Aorta (tissue), 5 donors: ENCODE data around the gene TMEM135. TPM values are rescaled to one million over a fixed set of nuclear protein-coding genes. Genes with fewer than 3 reads are reported as not detected.
"Not testable (repeated sequence)": the region's sequence is repeated elsewhere in the genome, so short reads cannot be mapped to it uniquely, and the experiment has no call there.

Source experiments
- ATAC-seq: fragments of 200-7000 bp; cut with Tn5 transposase; one replicate; pipeline ENCODE4 v1.9.1; 2022; ENCODE audit warnings: moderate library complexity; ENCODE audit not compliant: low FRiP score
- DNase-seq, 2 donors: peaks; one replicate each; pipeline ENCODE4 v3.0.0-alpha.2; 2020
- H3K27ac ChIP-seq, 2 donors: one replicate each; pipeline ENCODE4 v1.5.1; 2013; ENCODE audit warnings: low read length in 2 of 2, mild to moderate bottlenecking in 2 of 2, moderate library complexity in 2 of 2, control low read depth in 1 of 2, inconsistent platforms in 1 of 2, low read depth in 1 of 2
- H3K27me3 ChIP-seq, 2 donors: one replicate each; pipeline ENCODE4 v1.6.1; 2013; ENCODE audit warnings: control low read depth in 1 of 2, low read length in 1 of 2, mild to moderate bottlenecking in 1 of 2, moderate library complexity in 1 of 2; ENCODE audit not compliant: insufficient read depth in 2 of 2, control insufficient read depth in 1 of 2
- H3K36me3 ChIP-seq, 2 donors: one replicate each; pipeline ENCODE4 v1.6.1; 2013; ENCODE audit warnings: control low read depth in 1 of 2, low read length in 1 of 2, mild to moderate bottlenecking in 1 of 2; ENCODE audit not compliant: insufficient read depth in 2 of 2, control insufficient read depth in 1 of 2
- H3K4me1 ChIP-seq, 2 donors: one replicate each; pipeline ENCODE4 v1.6.1; 2013; ENCODE audit warnings: low read length in 2 of 2, control low read depth in 1 of 2, mild to moderate bottlenecking in 1 of 2, moderate library complexity in 1 of 2; ENCODE audit not compliant: insufficient read depth in 2 of 2, control insufficient read depth in 1 of 2
- H3K4me3 ChIP-seq, 2 donors: one replicate each; pipeline ENCODE4 v1.5.1; 2013; ENCODE audit warnings: low read length in 2 of 2, control low read depth in 1 of 2, mild to moderate bottlenecking in 1 of 2
- H3K9me3 ChIP-seq: one replicate; pipeline ENCODE4 v1.6.1; 2013; ENCODE audit warnings: mild to moderate bottlenecking, low read length; ENCODE audit not compliant: control insufficient read depth
- WGBS, 2 donors: extraction: QIAGEN DNeasy Blood & Tissue Kit; methylation state at CpG; one replicate each; pipeline ENCODE4 v1.1.7; 2013; 5-methylcytosine and 5-hydroxymethylcytosine counted together
- intact Hi-C, 2 donors: fragments of 100-400 bp; cut with DNase I; formaldehyde crosslinking; loops; one replicate each; pipeline versions ENCODE4 v1.14.2 to v1.15.0; 2022
- polyA plus RNA-seq, 2 donors: library from polyadenylated mRNA; stranded (reverse); fragments of 200-250 nt; gene quantifications; one replicate each; pipeline ENCODE4 v1.2.3, GENCODE V29; 2013
- total RNA-seq, 2 donors: library from RNA; stranded (reverse); fragmentation: NEBNext Ultra II Directional; extraction: Animal tissue kit (Norgen Biotek cat#: 25700); gene quantifications; one replicate each; pipeline ENCODE4 v1.2.1, GENCODE V29; 2021
- donor health status: healthy with polysubstance abuse.
- donor health status: Bipolar disorder and iron deficiency.
- donor health status: DM: no; HTN: no; CAD: no.
- donor health status: DM: no; HTN: no; CAD: no.
- donor health status: DM: yes; HTN: yes; CAD: no.

The TMEM135 gene
- total and polyA plus RNA-seq, 4 donors, result 10.6 to 49.0 (median 26.9) TPM

- intact Hi-C loops, result no loop called here
- DNase-seq (no peak), ATAC-seq (no peak)
- WGBS, 2 donors, result 34 to 43% methylated on average over 5 of the region's 5 CpGs
- no peak overlapping the region for H3K4me3 ChIP-seq
- H3K9me3 ChIP-seq, result no peaks in the 10 kb centered on the region
- no peaks in the 10 kb centered on the region for H3K36me3 ChIP-seq
- H3K27ac ChIP-seq, result peak overlapping the region in 1 of 2 donors; percentile 28
- no peaks in the 10 kb centered on the region for H3K4me1 ChIP-seq
- no peaks in the 10 kb centered on the region for H3K27me3 ChIP-seq
Measured at GRCh38 chr11:87013912-87014825, 23.6 kb upstream of the TMEM135 start.

- 96% methylated on average over 10 of the region's 10 CpGs for WGBS, 2 donors
Measured at GRCh38 chr11:87015645-87016044, 22.1 kb upstream of the TMEM135 start.

GRCh38 chr11:87019613-87020271 lies 18.0 kb upstream of the TMEM135 start:
- Histone ChIP-seq H3K4me3 (no peak overlapping the region), H3K27ac (no peak overlapping the region), H3K4me1 (no peaks in the 10 kb centered on the region), H3K36me3 (no peaks in the 10 kb centered on the region), H3K27me3 (no peaks in the 10 kb centered on the region), H3K9me3 (no peaks in the 10 kb centered on the region)
- DNase-seq (no peak), ATAC-seq (no peak)
- intact Hi-C loops, result no loop called here
- 45 to 66% methylated on average over 1 of the region's 1 CpG for WGBS, 2 donors

More at GRCh38 chr11:87015645-87016044, 22.1 kb upstream of the TMEM135 start:
- intact Hi-C loops, result no loop called here
- Histone ChIP-seq H3K4me1 (no peaks in the 10 kb centered on the region), H3K27ac (no peak overlapping the region), H3K27me3 (no peaks in the 10 kb centered on the region), H3K4me3 (no peak overlapping the region), H3K9me3 (no peaks in the 10 kb centered on the region), H3K36me3 (no peaks in the 10 kb centered on the region)
- DNase-seq (no peak), ATAC-seq (no peak)

- H3K27me3 ChIP-seq, result no peaks in the 10 kb centered on the region
- H3K36me3 ChIP-seq, result no peaks in the 10 kb centered on the region
- H3K4me3 ChIP-seq, result no peak overlapping the region
- ATAC-seq (no peak), DNase-seq (no peak)
- WGBS, 2 donors, result 60 to 75% methylated on average over 1 of the region's 1 CpG
- intact Hi-C loops, result no loop called here
- H3K27ac ChIP-seq, result no peak overlapping the region
- H3K9me3 ChIP-seq, result no peaks in the 10 kb centered on the region
- H3K4me1 ChIP-seq, result no peaks in the 10 kb centered on the region
Measured at GRCh38 chr11:87020336-87020735, 17.4 kb upstream of the TMEM135 start.

GRCh38 chr11:87020764-87021365 lies 16.9 kb upstream of the TMEM135 start:
- no peaks in the 10 kb centered on the region for H3K36me3 ChIP-seq
- no peak overlapping the region for H3K4me3 ChIP-seq
- no peaks in the 10 kb centered on the region for H3K4me1 ChIP-seq
- H3K9me3 ChIP-seq, result no peaks in the 10 kb centered on the region
- intact Hi-C loops, result no loop called here
- ATAC-seq, result no peak
- H3K27me3 ChIP-seq, result no peaks in the 10 kb centered on the region
- H3K27ac ChIP-seq, result no peak overlapping the region
- WGBS, 2 donors, result 65 to 67% methylated on average over 3 of the region's 3 CpGs
- DNase-seq, result no peak

GRCh38 chr11:87022254-87022653 lies 15.5 kb upstream of the TMEM135 start:
- DNase-seq, result no peak
- Histone ChIP-seq H3K4me3 (no peak overlapping the region), H3K36me3 (no peaks in the 10 kb centered on the region), H3K9me3 (no peaks in the 10 kb centered on the region), H3K27me3 (no peaks in the 10 kb centered on the region), H3K4me1 (no peaks in the 10 kb centered on the region), H3K27ac (no peak overlapping the region)
- intact Hi-C loops, result no loop called here
- no peak for ATAC-seq
- WGBS, 2 donors, result 87 to 94% methylated on average over 1 of the region's 1 CpG

- DNase-seq, result no peak
- no peak for ATAC-seq
- H3K27me3 ChIP-seq, result no peaks in the 10 kb centered on the region
- no peaks in the 10 kb centered on the region for H3K4me1 ChIP-seq
- H3K9me3 ChIP-seq, result no peaks in the 10 kb centered on the region
- intact Hi-C loops, result no loop called here
- H3K27ac ChIP-seq, result no peak overlapping the region
- 54 to 61% methylated on average over 3 of the region's 3 CpGs for WGBS, 2 donors
- no peak overlapping the region for H3K4me3 ChIP-seq
- H3K36me3 ChIP-seq, result no peaks in the 10 kb centered on the region
Measured at GRCh38 chr11:87022738-87023137, 15.0 kb upstream of the TMEM135 start.

- H3K4me3 ChIP-seq, H3K27me3 ChIP-seq, intact Hi-C loops, H3K36me3 ChIP-seq, H3K4me1 ChIP-seq, ATAC-seq, H3K27ac ChIP-seq, DNase-seq, H3K9me3 ChIP-seq: not testable (repeated sequence)
- 98 to 100% methylated on average over 1 of the region's 1 CpG for WGBS, 2 donors
Measured at GRCh38 chr11:87026415-87026814, 11.3 kb upstream of the TMEM135 start.
